HG03139 (cell line): Measurements from ENCODE around the gene PLEKHA5.
"Not testable (repeated sequence)": the region's sequence is repeated elsewhere in the genome, so short reads cannot be mapped to it uniquely, and the experiment has no call there.

ENCODE experiments used
- ATAC-seq: cut with Tn5 transposase; IDR thresholded peaks from one replicate; pipeline ENCODE4 v1.9.1; 2021; ENCODE audit not compliant: unreplicated experiment

The PLEKHA5 gene

GRCh38 chr12:19398376-19399363 is 269.1 kb downstream of the PLEKHA5 start:
- ATAC-seq: no peak

DNA sequence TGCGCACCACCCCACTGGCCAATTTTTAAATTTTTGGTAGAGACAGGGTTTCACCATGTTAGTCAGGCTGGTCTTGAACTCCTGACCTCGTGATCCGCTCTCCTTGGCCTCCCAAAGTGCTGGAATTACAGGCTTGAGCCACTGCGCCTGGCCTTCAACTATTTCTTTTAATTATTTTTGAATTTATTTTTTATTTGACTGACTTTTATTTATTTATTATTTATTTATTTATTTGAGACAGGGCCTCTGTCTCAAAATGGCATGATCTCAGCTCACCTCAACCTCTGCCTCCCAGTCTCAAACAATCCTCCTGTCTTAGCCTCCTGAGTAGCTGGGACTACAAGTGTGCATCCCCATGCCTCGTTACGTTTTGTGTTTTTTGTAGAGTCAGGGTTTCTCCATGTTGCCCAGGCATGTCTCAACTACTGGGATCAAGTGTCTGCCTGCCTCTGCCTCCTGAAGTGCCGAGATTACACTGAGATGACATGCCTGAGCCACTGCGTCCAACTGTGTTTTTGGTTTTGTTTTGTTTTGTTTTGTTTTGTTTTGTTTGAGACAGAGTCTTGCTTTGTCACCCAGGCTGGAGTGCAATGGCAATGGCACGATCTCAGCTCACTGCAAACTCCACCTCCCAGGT is 271.2 kb downstream of the PLEKHA5 start:
- not testable (repeated sequence) for ATAC-seq

- no peak for ATAC-seq
Observed at GRCh38 chr12:19402211-19402610, 272.7 kb downstream of the PLEKHA5 start.

DNA sequence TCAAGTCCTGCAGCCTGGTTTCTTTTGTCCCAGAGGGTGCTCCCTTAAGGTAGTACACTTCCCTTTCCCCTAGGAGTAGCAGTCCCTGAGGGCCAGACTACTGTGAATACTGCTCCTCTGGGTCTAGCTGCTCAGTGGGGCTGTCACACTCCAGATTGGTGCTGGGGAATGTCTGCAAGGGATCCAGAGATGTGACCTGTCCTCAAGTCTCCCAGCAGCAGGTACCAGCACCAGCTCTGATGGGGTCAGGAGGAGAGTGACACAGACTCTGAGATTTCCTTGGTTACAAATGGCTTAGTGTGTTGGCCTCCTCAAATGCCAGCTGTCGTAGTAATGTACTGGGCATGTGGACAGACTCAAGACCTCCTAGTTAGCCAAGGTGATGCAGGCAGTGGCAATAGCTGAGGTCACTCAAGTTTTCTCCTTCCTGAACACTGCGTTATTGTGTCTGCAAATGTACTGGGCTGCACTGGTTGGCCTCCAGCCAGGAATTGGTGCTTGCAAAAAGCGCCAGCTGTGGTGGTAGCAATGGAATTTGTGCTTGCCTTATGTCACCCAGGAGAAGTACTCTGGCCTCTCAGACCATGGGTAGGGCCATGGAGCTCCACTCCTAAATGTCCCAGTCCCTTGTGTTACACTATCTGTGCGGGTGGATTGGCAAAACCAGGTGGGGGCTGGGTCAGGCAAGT is 273.4 kb downstream of the PLEKHA5 start:
- ATAC-seq: no peak

DNA sequence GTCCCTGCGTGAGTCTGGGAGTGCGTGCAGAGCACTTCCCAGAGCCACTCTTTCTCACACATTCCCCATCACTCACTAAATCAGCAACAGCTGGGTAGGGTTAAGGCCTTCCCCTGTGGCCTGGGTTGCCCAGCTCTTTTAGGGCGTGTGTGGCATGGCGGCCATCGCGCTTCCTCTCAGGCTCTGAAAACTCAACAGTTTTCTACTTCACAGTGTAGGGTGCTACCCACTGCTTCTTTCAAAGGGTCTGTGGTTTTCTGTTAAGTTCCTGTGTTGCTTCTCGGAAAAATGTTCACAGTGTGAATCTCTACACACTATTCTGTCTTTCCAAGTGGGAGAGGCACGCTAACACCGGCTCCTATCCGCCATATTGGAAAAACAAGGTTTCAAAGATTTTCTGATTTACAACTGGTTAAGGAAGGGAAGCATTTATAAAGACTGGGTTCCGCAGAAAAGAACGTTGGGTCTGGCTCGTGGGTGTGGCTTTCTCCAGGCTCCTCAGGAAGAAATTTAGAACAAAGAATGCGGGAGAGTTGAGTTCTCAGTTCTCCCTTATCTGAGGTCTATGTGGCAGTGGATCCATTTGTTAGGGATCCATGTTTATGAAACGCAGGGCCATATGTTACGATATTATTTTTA is 274.8 kb downstream of the PLEKHA5 start:
- no peak for ATAC-seq

- no peak for ATAC-seq
Observed at GRCh38 chr12:19409376-19409775, 279.8 kb downstream of the PLEKHA5 start.

- ATAC-seq: no peak
Observed at GRCh38 chr12:19410211-19410610, 280.7 kb downstream of the PLEKHA5 start.

GRCh38 chr12:19410629-19411185 is 281.2 kb downstream of the PLEKHA5 start:
- ATAC-seq: no peak

DNA sequence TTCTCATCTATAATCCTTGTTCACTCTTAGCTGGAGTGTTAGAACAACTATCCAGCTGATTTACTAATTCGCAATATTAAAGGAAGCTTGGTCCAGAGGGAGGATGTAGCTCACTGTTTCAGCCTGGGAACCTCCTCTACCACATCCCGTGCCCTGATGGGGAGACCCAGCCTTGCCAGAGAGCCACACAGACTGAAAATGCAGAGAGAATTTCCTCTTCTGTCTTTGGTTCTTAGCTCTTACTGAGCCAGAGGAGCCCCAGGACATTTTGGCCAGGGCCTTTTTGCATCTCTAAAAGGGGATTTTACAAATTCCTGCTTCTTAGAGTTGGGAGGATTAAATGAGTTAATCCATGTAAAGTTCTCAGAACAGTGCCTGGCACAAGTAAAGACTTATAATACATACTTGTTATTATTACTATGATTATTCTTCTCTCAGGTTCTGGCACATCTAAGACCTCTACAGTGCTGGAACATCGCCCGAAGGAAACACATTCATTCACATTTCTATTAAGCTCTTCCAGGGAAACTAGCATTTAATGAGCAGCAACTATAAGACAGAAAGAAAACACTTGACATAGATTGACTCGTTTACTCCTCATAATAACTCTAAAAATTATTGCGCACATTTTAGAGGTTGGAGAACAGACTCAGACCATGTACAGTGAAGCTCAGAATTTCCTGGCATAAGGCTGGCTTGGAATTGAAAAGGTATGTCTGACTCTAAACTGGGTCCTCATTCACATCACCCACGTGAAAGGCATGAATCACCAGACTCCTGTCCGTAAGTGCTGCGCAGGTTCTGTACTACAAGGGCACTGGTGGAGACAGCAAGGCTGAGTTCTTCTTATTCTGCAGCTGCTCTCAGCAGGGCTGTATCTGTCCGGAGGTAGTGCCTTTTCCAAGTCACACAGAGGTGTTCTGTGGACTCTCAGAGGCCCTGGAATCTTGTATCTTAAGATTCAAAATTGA is 282.0 kb downstream of the PLEKHA5 start:
- no peak for ATAC-seq

GRCh38 chr12:19412844-19413243 is 283.3 kb downstream of the PLEKHA5 start:
- no peak for ATAC-seq

- ATAC-seq: not testable (repeated sequence)
Observed at GRCh38 chr12:19413582-19413981, 284.0 kb downstream of the PLEKHA5 start.

DNA sequence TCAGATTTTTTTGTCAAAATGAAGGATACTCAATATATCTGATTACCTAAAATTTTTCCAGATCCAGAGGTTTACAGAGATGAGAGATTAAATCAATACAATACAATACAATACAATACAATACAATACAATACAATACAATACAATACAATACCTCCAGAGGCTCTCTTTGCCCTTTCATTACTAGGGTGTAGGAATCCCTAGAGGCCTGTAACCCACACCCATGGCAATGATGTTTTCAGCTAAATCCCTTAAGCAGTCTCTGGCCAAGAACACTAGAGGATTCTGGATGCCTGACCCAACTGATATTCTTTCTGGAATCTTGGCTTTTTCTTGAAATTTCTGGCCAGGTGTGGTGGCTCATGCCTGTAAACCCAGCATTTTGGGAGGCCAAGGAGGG is 286.0 kb downstream of the PLEKHA5 start:
- ATAC-seq: no peak

- ATAC-seq: no peak
Observed at GRCh38 chr12:19419086-19419485, 289.6 kb downstream of the PLEKHA5 start.

- no peak for ATAC-seq
Observed at GRCh38 chr12:19421503-19422282, 292.2 kb downstream of the PLEKHA5 start.

DNA sequence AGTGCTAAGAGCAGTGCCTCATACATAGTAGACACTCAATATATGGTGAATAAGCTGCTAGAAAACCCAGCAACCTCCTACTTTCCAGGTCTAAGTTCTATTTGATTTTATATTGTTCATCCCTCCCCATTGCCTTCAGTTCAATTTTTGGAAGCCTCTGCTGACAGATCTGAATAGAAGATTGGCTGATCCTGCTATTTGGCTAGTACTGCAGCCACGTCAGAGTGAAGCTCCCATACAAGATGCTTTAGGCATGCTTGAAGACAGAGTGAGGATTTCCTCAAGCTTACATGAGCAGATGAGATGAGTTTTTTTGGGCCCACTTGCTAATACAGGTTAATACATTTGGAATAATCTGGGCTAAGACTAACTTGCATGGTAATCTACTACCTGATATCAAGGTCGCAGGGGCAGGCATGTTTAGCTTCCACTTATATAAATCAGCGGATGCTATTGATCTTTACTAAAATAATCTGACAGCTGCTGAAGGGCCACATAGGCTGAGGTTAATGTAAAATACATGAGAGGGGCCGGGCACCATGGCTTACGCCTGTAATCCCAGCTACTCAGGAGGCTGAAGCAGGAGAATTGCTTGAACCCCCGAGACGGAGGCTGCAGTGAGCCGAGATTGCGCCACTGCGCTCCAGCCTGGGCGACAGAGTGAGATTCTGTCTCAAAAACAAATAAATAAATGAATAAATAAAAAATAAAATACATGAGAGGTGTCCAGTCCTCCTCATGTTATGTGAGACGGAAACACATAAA is 293.8 kb downstream of the PLEKHA5 start:
- no peak for ATAC-seq
